PC-9 (cell line): Measurements from ENCODE around the gene SCEL. TPM values are rescaled to one million over a fixed set of nuclear protein-coding genes. Genes with fewer than 3 reads are reported as not detected.

Experiments used
- BruUV-seq: library from RNA; stranded (reverse); fragments of 400-500 nt; replicated peaks from 2 replicates; lab custom pipeline; 2021; lab: Mats Ljungman, UMichigan
- CTCF ChIA-PET: fragments of 300-600 bp; sonication (Branson Sonifier 250); formaldehyde crosslinking; loops from one replicate; lab custom pipeline; 2022; ENCODE audit warnings: antibody characterized with exemption; lab: Charles Lee
- POLR2A ChIA-PET: fragments of 300-600 bp; sonication (Branson Sonifier 250); formaldehyde crosslinking; loops from one replicate; lab custom pipeline; 2022; ENCODE audit warnings: antibody characterized with exemption; ENCODE audit not compliant: unreplicated experiment; lab: Charles Lee
- DNase-seq, 2 experiments: peaks; one replicate each; pipeline versions ENCODE4 v3.0.0 to v3.0.0-alpha.2; 2015 to 2022; ENCODE audit warnings: mixed read lengths in 1 of 2
- H2AFZ ChIP-seq: fragments of 200-600 bp; sonication (generic); 2 replicates; pipeline ENCODE4 v1.8.1; 2017; ENCODE audit warnings: antibody characterized with exemption
- H3F3A ChIP-seq: fragments of 200-600 bp; sonication (generic); 2 replicates; pipeline ENCODE4 v1.8.1; 2017; ENCODE audit warnings: antibody characterized with exemption, mild to moderate bottlenecking, low read depth; ENCODE audit not compliant: insufficient read depth
- H3K27ac ChIP-seq: fragments of 200-600 bp; sonication (generic); 2 replicates; pipeline ENCODE4 v1.6.1; 2016; ENCODE audit warnings: mixed run types
- H3K27me3 ChIP-seq: fragments of 200-600 bp; sonication (generic); 2 replicates; pipeline ENCODE4 v1.6.1; 2016; ENCODE audit warnings: low read depth, mixed run types; ENCODE audit not compliant: insufficient read depth
- H3K36me3 ChIP-seq: fragments of 200-600 bp; sonication (generic); 2 replicates; pipeline ENCODE4 v1.6.1; 2016; ENCODE audit warnings: low read depth, mixed run types
- H3K4me1 ChIP-seq: fragments of 200-600 bp; sonication (generic); replicated peaks from 2 replicates; pipeline ENCODE4 v1.6.1; 2016; ENCODE audit warnings: mixed run types; ENCODE audit not compliant: insufficient read depth
- H3K4me2 ChIP-seq: fragments of 200-600 bp; sonication (generic); 2 replicates; pipeline ENCODE4 v1.6.1; 2017; ENCODE audit warnings: mixed run types
- H3K4me3 ChIP-seq: fragments of 200-600 bp; sonication (generic); 2 replicates; pipeline ENCODE4 v1.6.1; 2016; ENCODE audit warnings: mixed run types
- H3K79me2 ChIP-seq: fragments of 200-600 bp; sonication (generic); 2 replicates; pipeline ENCODE4 v1.6.1; 2017; ENCODE audit warnings: low read depth, mixed run types
- H3K9me2 ChIP-seq: fragments of 200-600 bp; sonication (generic); 2 replicates; pipeline ENCODE4 v1.8.1; 2017; ENCODE audit warnings: mild to moderate bottlenecking; ENCODE audit not compliant: insufficient read depth
- H3K9me3 ChIP-seq: fragments of 200-600 bp; sonication (generic); 2 replicates; pipeline ENCODE4 v1.8.1; 2016; ENCODE audit warnings: low read depth; ENCODE audit not compliant: insufficient read depth
- H4K20me1 ChIP-seq: fragments of 200-600 bp; sonication (generic); 2 replicates; pipeline ENCODE4 v1.8.1; 2017; ENCODE audit not compliant: insufficient read depth
- EZH2 ChIP-seq: fragments of 200-600 bp; sonication (generic); IDR thresholded peaks from 2 replicates; pipeline ENCODE4 v1.8.0; 2017; ENCODE audit warnings: antibody characterized with exemption, low read depth
- intact Hi-C: fragments of 100-400 bp; cut with micrococcal nuclease; formaldehyde crosslinking; loops from one replicate; pipeline ENCODE4 v1.10.0; 2022; ENCODE audit not compliant: unreplicated experiment
- total RNA-seq: library from RNA; stranded (reverse); gene quantifications from 2 replicates; pipeline ENCODE4 v1.2.3, GENCODE V29; 2021
- TF ChIP-seq, protein P1 (sequence below): fragments of 200-600 bp; sonication (generic); conservative IDR thresholded peaks from 2 replicates; pipeline ENCODE4 v1.6.1; 2017; ENCODE audit warnings: mixed run types, antibody characterized with exemption, mild to moderate bottlenecking, moderate library complexity

Gene SCEL
- total RNA-seq, 1 experiment from 2014 or later, result 32.5 TPM

DNA sequence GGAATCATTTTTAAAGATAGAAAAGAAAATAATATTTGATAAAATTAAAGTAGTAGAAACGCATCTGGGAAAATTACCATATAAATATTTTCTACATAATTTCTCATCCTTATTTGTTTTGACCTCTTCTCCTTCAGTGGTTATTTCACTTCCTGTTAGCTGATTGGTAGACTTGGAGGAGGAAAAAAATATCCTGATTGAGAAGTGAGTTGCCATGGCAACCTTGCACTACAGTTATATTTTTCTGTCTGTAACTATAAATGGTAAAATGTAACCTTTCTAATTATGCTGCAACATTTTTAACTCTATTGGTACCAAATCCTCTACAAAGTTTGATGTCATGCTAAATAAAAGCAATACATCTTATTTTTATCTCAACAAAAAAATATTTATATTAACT is 45.2 kb downstream of the SCEL start:
- Histone ChIP-seq H3K4me1 (no peaks in the 10 kb centered on the region), H3K4me3 (no peak overlapping the region), H3F3A (no peaks in the 10 kb centered on the region), H3K4me2 (no peak overlapping the region), H3K79me2 (no peaks in the 10 kb centered on the region), H4K20me1 (no peaks in the 10 kb centered on the region), H3K27me3 (no peaks in the 10 kb centered on the region), H3K27ac (no peak overlapping the region), H3K9me2 (no peaks in the 10 kb centered on the region), H3K36me3 (peaks cover 5% of the 10 kb centered on the region; the same call in 1 of the 2 replicates), H2AFZ (no peak overlapping the region), H3K9me3 (no peaks in the 10 kb centered on the region)
- TF ChIP-seq, protein P1, sequence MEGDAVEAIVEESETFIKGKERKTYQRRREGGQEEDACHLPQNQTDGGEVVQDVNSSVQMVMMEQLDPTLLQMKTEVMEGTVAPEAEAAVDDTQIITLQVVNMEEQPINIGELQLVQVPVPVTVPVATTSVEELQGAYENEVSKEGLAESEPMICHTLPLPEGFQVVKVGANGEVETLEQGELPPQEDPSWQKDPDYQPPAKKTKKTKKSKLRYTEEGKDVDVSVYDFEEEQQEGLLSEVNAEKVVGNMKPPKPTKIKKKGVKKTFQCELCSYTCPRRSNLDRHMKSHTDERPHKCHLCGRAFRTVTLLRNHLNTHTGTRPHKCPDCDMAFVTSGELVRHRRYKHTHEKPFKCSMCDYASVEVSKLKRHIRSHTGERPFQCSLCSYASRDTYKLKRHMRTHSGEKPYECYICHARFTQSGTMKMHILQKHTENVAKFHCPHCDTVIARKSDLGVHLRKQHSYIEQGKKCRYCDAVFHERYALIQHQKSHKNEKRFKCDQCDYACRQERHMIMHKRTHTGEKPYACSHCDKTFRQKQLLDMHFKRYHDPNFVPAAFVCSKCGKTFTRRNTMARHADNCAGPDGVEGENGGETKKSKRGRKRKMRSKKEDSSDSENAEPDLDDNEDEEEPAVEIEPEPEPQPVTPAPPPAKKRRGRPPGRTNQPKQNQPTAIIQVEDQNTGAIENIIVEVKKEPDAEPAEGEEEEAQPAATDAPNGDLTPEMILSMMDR, result no peak
- TF ChIP-seq EZH2, result no peak
- intact Hi-C loops, result no loop called here
- no TSS peak for BruUV-seq
- ChIA-PET POLR2A (no interaction called here), CTCF (no interaction called here)
- no peak for DNase-seq

- no peaks in the 10 kb centered on the region for H3K4me1 ChIP-seq
- H3K27ac ChIP-seq, result no peak overlapping the region
- H3K27me3 ChIP-seq, result no peaks in the 10 kb centered on the region
- intact Hi-C loops, result no loop called here
- POLR2A ChIA-PET, result no interaction called here
- peaks cover 5% of the 10 kb centered on the region; the same call in 1 of the 2 replicates for H3K36me3 ChIP-seq
- H3K4me2 ChIP-seq, result no peak overlapping the region
- CTCF ChIA-PET, result no interaction called here
- H3K9me3 ChIP-seq, result no peaks in the 10 kb centered on the region
- H3K9me2 ChIP-seq, result no peaks in the 10 kb centered on the region; the same call in 1 of the 2 replicates
- no peaks in the 10 kb centered on the region for H4K20me1 ChIP-seq
- no peaks in the 10 kb centered on the region for H3F3A ChIP-seq
- no peak overlapping the region for H2AFZ ChIP-seq
- no peak overlapping the region for H3K4me3 ChIP-seq
- no peaks in the 10 kb centered on the region for H3K79me2 ChIP-seq
- BruUV-seq, result no TSS peak
- TF ChIP-seq, protein P1, result no peak
- TF ChIP-seq EZH2, result no peak
- no peak for DNase-seq
Measured at GRCh38 chr13:77583581-77583980, 48.1 kb downstream of the SCEL start.

DNA sequence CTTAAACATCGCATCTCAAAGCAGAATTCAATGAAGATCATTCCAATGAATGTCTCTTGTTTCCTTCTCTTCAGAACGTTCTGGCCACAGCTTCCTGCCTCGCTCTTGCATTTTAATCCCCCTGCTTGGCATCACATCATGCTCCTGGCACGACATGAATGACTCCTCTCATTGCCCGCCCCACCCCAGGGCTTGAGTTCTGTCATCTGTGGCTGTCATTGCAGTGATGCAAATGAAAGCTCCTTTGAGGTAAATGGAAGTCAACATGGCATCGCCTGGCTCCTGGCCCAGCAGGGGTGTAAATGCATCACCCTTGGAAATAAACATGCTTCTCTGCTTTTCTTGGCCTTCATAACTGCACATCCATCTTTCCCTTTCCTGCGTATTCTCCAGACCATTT is 48.6 kb downstream of the SCEL start:
- ChIA-PET CTCF (no interaction called here), POLR2A (no interaction called here)
- no peaks in the 10 kb centered on the region for H3K27me3 ChIP-seq
- H3K9me3 ChIP-seq, result no peaks in the 10 kb centered on the region
- TF ChIP-seq EZH2, result no peak
- TF ChIP-seq, protein P1, result no peak
- H2AFZ ChIP-seq, result no peak overlapping the region
- no peaks in the 10 kb centered on the region for H3K4me1 ChIP-seq
- no peaks in the 10 kb centered on the region for H3K79me2 ChIP-seq
- H3K4me3 ChIP-seq, result no peak overlapping the region
- intact Hi-C loops, result no loop called here
- H3K36me3 ChIP-seq, result peaks cover 5% of the 10 kb centered on the region; the same call in 1 of the 2 replicates
- H3K4me2 ChIP-seq, result no peak overlapping the region
- no peaks in the 10 kb centered on the region; the same call in 1 of the 2 replicates for H3K9me2 ChIP-seq
- H3F3A ChIP-seq, result no peaks in the 10 kb centered on the region
- no peak for DNase-seq
- H3K27ac ChIP-seq, result no peak overlapping the region
- H4K20me1 ChIP-seq, result no peaks in the 10 kb centered on the region
- BruUV-seq, result no TSS peak
